EL (cell line): ENCODE results near the gene RPAP3.
"Not testable (repeated sequence)": the region's sequence is repeated elsewhere in the genome, so short reads cannot be mapped to it uniquely, and the experiment has no call there.

Source experiments
- DNase-seq: peaks from one replicate; pipeline ENCODE4 v3.0.0-alpha.2; 2016

The RPAP3 gene

DNA sequence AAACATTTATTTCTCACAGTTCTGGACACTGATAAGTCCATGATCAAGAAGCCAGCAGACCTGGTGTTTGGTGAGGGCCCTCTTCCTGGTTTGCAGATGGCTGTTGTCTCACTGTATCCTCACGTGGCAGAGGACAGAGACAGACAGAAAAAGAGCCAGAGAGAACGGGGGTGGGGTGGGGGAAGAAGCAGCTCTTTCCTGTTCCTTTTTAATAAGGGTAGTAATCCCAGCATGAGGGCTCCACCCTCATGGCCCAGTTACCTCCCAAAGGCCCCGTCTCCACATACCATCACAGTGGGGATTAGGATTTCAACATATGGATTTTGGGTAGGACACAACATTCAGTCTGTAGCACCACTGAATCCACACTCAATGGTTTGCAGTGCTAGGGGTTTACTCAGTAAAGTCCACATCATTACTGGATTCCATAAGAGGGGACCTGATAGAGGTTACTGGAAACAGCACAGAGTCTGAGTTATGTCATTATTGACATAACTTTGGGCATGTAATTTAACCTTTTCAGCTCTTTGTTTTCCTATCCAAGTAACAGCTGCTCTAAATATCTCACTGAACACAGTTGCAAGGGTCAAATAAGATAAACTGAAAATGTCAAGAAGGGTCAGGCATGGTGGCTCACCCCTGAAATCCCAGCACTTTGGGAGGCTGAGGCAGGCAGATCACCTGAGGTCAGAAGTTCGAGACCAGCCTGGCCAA is 53.2 kb downstream of the RPAP3 start:
- no peak for DNase-seq

DNA sequence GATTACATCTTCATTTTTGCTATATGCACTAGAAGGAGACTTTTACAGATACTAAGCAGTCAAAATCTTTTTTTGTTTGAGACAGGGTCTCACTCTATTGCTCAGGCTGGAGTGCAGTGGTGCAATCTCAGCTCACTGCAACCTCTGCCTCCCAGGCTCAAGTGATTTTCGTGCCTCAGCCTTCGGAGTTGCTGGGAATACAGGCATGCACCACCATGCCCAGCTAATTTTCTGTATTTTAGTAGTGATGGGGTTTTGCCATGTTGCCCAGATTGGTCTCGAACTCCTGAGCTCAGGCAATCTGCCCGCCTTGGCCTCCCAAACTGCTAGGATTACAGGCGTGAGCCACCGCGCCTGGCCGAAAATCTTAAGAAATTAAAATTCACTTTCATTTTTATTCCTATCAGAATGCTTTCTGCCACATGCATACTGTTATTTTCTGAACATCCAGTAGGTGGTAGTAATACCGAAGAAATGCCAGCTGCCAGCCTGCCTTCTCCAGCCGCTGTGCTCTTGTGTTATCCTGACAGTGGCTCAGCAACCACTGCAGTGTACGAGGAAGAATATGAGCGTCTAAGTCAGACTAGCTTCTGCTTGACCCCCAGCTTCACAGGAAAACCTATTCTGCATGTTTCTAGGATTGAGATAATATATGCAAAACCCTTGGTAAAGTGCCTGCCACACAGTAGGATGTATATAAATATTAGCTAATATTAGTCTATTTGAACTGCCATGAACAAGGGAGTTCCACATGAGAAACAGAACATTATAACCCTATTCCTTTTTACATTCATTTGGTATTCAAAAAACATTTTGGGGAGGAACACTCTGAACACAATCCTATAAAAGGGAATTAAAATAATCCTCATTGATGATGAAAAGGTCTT is 54.2 kb downstream of the RPAP3 start:
- DNase-seq: peak; percentile 66

DNA sequence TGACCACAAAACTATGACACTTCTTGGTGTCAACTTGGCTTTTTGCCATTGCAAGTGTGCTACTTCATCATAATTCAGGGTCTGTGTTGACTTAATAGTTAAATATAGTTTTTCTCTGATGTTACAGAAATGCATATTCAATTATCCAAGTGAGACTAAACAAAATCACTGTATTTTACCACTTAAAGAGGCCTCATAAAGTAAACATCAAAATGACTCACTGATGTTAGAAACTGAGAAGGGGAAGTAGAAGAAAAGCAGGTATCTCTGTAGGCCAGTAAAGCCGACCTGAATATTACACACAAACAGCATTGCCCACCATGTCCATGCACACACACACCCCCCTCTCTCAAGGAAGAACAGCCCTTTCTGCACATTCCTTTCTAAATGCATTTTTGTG is 55.4 kb downstream of the RPAP3 start:
- no peak for DNase-seq

DNA sequence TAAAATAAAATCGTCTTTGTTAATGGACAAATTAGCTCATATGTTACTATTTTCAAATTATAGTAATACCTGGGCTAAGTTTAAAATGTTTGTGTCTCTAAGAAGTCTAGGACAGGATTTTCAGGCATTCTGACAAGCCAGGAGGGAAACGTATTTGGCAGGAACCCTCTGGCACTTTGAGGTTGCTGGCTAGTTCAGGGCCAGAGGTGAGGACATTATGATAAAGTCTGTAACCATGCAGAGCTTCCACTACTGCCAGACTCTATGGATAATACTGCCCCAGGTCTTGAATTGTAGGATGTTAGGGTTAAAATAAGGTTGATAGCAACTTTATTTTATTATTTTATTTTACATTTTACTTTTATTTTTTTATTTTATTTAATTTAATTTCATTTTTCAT is 56.4 kb downstream of the RPAP3 start:
- no peak for DNase-seq

DNA sequence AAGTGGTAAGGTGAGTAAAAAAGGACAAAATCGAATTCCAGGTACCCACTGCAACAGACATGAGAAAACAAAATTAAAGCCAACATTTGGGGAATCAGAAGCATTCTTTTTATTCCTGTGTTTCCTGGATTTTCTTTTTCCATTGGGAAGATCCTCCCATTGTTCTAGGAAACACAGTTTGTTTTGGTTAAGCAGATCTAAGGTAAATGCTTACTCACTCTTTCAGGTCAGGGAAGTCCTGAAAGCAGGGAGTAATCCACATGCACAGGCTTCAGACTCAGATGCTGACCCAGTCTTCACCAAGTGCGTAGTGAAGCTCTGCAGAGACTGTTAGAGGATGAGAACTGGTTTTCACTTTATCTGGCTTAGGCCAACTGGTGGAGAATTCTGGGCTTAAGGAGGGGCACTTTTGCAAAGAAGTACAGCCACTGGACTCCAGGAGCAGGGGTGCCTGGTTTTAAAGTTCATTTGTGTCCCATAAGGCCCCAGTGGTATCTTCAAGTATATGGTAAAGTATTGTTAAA is 57.7 kb downstream of the RPAP3 start:
- no peak for DNase-seq

DNA sequence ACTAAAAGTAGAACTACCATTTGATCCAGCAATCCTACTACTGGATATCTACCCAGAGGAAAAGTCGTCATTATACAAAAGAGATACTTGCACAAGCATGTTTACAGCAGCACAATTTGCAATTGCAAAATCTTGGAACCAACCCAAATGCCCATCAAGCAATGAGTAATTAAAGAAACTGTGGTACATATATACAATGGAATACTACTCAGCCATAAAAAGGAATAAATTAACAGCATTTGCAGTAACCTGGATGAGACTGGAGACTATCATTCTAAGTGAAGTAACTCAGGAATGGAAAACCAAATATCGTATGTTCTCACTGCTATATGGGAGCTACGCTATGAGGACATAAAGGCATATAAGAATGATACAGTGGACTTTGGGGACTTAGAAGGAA is 63.5 kb downstream of the RPAP3 start:
- DNase-seq: not testable (repeated sequence)

DNA sequence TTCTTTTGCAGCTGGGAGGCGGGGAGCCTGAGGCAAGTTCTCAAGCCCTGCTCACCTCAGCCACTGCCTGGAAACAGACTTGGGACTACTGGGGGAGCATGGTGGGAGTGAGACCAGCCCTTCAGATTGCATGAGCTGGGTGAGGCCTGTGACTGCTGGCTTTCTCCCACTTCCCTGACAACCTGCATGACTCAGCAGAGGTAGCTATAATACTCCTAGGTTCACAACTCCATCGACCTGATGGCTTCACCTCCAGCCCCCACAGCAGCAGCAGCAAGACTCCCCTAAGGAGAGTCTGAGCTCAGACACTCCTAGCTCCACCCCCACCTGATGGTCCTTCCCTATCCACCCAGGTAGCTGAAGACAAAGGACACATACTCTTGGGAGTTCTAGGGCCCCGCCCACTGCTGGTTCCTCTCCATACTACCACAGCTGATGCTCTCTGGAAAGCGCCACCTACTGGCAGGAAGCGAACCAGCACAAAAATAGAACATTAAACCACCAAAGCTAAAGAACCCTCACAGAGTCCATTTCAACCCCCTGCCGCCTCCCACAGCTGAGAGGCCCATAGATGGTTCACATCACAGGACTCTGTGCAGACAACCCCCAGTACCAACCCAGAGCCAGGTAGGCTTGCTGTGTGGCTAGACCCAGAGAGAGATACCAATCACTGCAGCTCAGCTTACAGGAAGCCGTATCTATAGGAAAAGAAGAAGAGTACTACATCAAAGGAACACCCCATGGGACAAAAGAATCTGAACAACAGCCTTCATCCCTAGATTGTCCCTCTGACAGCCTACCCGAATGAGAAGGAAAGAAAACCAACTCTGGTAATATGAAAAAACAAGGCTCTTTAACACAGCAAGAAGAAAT is 68.7 kb downstream of the RPAP3 start:
- DNase-seq: peak; percentile 38

DNA sequence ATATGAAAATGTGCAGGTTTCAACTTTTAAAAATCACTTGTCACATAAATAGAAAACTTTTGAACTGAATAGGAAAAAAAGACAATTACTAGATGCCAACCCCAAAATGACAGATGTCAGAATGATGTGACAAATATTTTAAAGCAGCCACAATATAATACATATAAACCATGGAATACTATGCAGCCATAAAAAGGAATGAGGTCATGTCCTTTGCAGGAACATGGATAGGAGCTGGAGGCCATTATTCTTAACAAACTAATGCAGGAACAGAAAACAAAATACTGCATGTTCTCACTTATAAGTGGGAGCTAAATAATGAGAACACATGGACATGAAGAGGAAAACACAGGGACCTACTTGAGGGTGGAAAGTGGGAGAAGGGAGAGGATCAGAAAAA is 70.1 kb downstream of the RPAP3 start:
- DNase-seq: not testable (repeated sequence)

DNA sequence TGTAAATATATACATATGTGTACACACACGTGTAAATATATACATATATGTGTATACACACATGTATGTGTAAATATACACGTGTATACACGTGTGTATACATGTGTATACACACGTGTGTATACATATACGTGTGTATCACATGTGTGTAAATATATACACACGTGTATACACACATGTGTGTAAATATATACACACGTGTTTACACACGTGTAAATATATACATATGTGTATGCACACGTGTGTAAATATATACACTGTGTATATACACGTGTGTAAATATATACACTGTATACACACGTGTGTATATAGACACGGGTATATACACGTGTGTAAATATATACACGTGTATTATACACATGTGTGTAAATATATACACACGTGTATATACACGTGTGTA is 71.7 kb downstream of the RPAP3 start:
- no peak for DNase-seq

DNA sequence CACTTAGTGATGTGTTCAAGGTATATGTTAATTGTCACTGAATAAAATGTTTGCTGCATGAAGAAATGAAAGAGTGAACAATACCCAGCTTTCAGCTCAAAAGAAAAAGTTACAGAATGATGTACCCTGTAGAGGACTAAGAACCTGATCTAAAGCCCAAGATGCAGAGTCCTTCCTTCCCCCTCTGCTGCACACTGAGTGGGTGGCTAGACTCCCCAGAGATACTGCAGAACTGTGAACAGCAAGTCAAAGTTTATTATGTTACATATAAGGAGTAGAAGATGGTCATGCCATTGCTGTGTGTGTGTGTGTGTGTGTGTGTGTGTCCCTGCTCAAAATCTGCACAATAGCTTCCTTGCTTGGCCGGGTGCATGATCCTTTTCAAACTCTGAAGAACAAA is 83.9 kb downstream of the RPAP3 start:
- DNase-seq: no peak

DNA sequence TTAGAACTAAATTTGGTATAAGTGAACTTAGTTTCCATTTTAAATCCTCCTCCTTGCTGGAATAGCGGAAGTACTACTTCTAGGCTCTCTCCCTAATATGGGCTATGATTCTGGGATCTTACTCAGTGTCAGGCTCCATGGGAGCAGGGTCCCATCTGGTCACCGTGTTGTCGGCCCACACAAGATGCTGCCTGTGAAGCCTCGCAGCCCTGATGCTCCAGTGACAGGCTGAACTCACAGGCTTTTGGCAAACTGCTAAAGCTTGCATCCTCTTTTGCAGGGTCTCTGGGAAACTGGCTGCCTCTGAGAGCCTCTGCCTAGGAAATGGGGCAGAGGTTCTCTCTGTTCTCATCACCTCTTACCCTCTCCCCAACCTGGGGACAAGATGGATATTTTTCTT is 88.4 kb downstream of the RPAP3 start:
- DNase-seq: no peak

DNA sequence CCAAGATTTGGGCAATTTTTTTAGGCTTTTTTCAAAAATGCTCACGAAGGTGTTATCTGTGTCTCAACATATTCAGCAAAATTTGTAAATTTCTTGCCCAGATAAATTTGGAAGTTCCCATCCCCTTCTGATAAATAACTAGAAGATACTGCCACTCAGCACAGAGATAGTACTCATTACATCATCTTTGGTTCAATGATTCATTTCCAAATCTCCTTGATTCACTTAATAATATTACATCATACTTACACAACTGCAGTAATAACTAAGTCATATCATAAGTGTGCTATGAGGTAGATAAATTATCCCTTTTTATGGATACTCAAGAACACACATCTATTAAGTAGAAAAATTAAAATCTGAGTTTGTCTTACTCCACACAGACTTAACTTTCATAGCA is 89.4 kb downstream of the RPAP3 start:
- DNase-seq: no peak

DNA sequence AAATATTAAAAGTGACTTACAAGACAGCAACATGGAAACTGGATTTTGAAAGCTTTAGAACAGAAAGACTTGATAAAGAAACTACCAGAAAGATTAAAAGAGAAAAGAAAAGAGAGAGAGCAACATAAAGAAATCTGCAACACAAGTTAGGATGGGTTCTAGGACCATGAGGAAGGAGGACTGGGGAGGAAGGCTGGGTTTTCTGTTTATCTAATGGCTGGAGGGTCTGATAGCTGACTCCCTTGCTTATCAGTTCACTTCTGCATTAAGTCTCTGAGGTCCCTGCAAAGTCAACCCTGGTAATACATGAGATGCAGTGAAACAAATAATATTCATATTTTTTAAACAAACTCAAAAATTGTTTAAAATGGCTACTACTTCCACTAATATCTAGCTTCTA is 90.1 kb downstream of the RPAP3 start:
- DNase-seq: no peak

DNA sequence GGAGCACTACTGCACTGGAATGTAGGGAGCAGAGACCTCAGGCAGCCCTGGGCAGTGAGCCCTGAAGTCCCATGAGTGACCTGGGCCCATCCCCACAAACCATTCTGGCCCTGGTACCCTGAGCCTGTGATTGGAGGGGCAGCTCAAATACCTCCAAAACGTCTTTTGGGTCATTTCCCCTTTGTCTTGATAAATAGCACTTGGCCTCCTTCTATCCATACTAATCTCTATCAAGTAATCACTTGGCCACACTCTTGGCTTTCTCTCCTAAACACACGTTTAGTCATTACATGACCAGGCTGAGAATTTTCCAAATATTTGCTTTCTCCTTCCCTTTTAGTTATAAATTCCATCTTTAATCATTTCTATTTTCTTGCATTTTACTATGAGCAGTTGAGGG is 91.3 kb downstream of the RPAP3 start:
- no peak for DNase-seq

DNA sequence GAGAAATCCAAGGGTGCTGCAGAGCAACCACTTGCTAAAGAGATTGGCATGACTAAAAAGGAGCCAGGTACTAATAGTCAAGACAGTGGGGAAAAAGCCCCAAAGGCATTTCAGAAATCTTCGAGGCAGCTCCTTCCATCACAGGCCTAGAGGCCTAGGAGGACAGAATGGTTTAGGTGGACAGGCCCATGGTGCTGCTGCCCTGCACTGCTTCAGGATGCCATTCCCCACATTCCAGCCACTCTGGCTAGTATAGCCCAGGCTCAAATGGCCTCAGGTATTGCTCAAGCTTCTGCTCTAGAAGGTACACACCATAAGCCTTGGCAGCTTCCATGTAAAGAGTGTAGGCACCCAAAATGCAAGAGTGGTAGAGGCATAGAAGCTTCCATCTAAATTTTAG is 92.9 kb downstream of the RPAP3 start:
- DNase-seq: no peak

DNA sequence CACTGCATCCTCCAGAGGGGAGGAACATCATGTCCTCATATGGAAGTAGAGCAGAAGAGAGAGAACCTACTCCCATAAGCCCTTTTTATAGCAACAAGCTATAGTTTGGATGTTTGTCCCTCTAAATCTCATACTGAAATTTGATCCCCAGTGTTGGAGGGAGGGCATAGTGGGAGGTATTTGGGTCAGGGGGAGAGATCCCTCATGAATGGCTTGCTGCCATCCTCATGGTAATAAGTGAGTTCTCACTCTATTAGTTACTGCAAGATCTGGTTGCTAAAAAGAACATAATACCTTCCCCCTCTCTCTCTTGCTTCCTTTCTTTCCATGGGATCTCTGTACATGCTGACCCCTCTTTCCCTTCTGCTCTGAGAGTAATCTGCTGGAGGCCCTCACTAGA is 93.9 kb downstream of the RPAP3 start:
- DNase-seq: no peak
